SK-N-MC (cell line): ENCODE measurements around the gene PSMD13.
A peak's percentile ranks its signal among the peaks of the same experiment; 100 is the strongest.
"Not testable (repeated sequence)": the region's sequence is repeated elsewhere in the genome, so short reads cannot be mapped to it uniquely, and the experiment has no call there.

ENCODE experiments used
- DNase-seq: peaks from one replicate; pipeline ENCODE4 v3.0.0-alpha.2; 2011; ENCODE audit warnings: low read depth, low spot score
- H3K27ac ChIP-seq: fragments of 200-600 bp; sonication (generic); 2 replicates; pipeline ENCODE4 v1.5.1; 2016; ENCODE audit warnings: mixed run types
- H3K36me3 ChIP-seq: fragments of 200-600 bp; sonication (generic); 2 replicates; pipeline ENCODE4 v1.6.1; 2017; ENCODE audit warnings: antibody characterized with exemption, low read length, mixed read lengths; ENCODE audit not compliant: insufficient read depth
- H3K4me3 ChIP-seq: fragments of 200-600 bp; sonication (generic); 2 replicates; pipeline ENCODE4 v1.5.1; 2016
- H3K9ac ChIP-seq: fragments of 200-600 bp; sonication (generic); 2 replicates; pipeline ENCODE4 v1.8.0; 2017; ENCODE audit warnings: mixed run types, mixed read lengths; ENCODE audit not compliant: insufficient read length
- H3K9me3 ChIP-seq: fragments of 200-600 bp; sonication (generic); 2 replicates; pipeline ENCODE4 v1.6.1; 2017; ENCODE audit warnings: low read depth, mild to moderate bottlenecking, antibody characterized with exemption, low read length, moderate library complexity, mixed read lengths
- EZH2 ChIP-seq: fragments of 200-600 bp; sonication (generic); IDR thresholded peaks from one replicate; pipeline ENCODE4 v1.6.1; 2017; ENCODE audit warnings: antibody characterized with exemption
- FOXP2 ChIP-seq: optimal IDR thresholded peaks from 2 replicates; pipeline ENCODE3; 2011; ENCODE audit warnings: mild to moderate bottlenecking, moderate library complexity; ENCODE audit not compliant: insufficient read depth; ENCODE audit errors: extremely low read length, control extremely low read depth
- POLR2AphosphoS5 ChIP-seq: IDR thresholded peaks from 2 replicates; pipeline ENCODE4 v1.6.1; 2012; ENCODE audit warnings: mild to moderate bottlenecking, low read depth, low read length, borderline replicate concordance

The PSMD13 gene

DNA sequence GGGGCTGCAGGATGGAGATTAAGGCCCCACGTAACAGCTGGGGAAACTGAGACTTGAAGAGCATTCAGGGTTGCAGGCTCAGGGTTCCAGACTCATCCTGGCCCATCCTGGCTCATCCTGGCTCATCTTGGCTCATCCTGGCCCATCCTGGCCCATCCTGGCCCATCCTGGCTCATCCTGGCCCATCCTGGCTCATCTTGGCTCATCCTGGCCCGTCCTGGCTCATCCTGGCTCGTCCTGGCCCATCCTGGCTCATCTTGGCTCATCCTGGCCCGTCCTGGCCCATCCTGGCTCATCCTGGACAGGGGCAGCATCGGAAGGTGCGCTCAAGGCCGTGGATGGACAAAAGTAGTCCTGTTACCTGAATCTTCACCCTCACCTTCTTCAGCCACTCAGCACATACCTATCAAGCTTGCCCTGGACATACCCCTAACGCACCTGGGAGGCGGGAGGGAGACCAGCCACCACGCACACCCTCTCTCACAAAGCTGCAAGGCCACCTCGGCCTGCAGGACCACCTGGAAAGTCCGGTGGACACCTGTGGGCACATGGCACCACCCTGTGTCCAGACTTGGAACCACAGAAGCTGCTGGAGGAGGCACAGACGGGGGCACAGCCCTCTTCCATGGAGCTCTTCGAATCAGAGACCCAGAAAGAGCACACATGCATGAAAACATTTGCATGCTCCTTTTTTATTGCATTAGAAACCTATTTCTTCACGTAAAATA, 21.2 kb downstream of the PSMD13 start:
- Histone ChIP-seq H3K4me3 (no peak overlapping the region), H3K9me3 (no peaks in the 10 kb centered on the region), H3K36me3 (peaks cover 6% of the 10 kb centered on the region; the same call in 1 of the 2 replicates), H3K9ac (no peak overlapping the region), H3K27ac (no peak overlapping the region)
- TF ChIP-seq FOXP2 (no peak), POLR2AphosphoS5 (no peak), EZH2 (no peak)
- DNase-seq = no peak

DNA sequence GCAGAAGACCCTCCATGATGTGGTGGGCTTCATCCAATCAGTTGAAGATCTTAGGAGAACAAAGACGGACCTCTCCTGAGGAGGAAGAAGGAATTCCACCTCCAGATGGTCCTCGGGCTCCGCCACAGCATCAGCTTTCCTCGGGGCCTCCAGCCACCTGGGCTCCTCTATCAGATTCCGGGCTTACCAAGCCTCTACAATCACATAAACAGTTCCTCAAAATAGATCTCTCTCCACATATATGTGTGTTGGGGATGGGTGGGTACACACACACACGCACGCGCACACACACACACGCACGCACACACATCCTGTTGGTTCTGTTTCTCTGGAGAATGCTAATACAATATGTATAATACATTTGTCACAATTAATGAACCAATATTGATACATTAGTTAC, 22.6 kb downstream of the PSMD13 start:
- Histone ChIP-seq H3K9ac (no peak overlapping the region), H3K36me3 (no peaks in the 10 kb centered on the region), H3K27ac (no peak overlapping the region), H3K9me3 (no peaks in the 10 kb centered on the region), H3K4me3 (no peak overlapping the region)
- no peak for TF ChIP-seq FOXP2
- TF ChIP-seq EZH2 = no peak
- TF ChIP-seq POLR2AphosphoS5 = no peak
- DNase-seq = no peak

DNA sequence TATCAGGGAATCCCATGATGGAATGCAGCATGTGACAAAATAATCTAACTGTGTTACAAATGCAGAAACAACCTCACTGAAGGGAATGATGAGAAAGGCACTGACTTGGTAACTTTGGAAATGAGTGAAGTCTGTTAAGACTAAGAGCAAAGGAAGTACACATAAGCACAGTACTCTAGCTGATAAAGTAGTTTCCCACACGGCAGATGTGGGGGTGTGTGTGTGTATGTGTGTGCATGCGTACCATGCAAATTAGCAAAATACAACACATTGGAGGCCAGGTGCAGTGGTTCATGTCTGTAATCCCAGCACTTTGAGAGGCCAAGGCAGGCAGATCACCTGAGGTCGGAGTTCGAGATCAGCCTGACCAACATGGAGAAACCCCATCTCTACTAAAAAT, 24.8 kb downstream of the PSMD13 start:
- Histone ChIP-seq H3K9ac (no peak overlapping the region), H3K36me3 (no peaks in the 10 kb centered on the region), H3K9me3 (0 out of 2 replicates have a peak, but pooled peaks cover 2% of the 10 kb centered on the region), H3K4me3 (no peak overlapping the region), H3K27ac (no peak overlapping the region)
- no peak for DNase-seq
- no peak for TF ChIP-seq POLR2AphosphoS5
- TF ChIP-seq FOXP2 = no peak
- no peak for TF ChIP-seq EZH2

DNA sequence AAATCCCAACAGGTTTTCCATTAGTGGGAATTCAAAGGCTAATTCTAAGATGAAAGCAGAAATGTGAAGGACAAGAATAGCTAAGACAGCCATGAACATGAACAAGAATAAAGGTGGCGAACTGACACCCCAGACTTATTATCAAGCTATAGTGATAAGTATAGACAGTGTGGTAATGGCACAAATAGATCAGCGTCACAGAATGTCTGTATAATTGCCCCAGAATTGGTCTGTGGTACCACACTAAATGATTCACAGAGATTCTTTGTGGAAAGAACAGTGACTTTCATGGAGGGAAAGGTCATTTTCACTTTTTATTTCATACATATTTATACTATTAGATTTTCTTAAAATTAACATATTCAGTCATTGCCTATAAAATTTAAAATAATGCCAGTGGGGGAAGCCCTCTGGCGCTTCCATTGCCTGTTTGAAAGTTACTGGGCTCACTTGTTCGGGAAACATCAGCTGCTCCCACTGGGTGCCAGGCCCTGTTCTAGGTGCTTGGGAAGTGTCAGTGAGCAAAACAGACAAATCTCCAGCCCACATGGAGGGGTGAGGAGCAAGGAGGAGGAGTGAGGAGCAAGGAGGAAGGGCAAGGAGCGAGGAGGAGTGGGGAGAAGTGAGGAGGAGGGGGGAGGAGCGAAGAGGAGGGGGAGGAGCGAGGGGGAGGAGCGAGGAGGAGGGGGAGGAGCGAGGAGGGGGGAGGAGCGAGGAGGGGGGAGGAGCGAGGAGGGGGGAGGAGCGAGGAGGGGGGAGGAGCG, 30.1 kb downstream of the PSMD13 start:
- Histone ChIP-seq H3K9me3 (0 out of 2 replicates have a peak, but pooled peaks cover 2% of the 10 kb centered on the region), H3K36me3 (no peaks in the 10 kb centered on the region), H3K4me3 (no peak overlapping the region), H3K27ac (no peak overlapping the region), H3K9ac (no peak overlapping the region)
- DNase-seq = no peak
- TF ChIP-seq EZH2 (no peak), FOXP2 (no peak), POLR2AphosphoS5 (no peak)

DNA sequence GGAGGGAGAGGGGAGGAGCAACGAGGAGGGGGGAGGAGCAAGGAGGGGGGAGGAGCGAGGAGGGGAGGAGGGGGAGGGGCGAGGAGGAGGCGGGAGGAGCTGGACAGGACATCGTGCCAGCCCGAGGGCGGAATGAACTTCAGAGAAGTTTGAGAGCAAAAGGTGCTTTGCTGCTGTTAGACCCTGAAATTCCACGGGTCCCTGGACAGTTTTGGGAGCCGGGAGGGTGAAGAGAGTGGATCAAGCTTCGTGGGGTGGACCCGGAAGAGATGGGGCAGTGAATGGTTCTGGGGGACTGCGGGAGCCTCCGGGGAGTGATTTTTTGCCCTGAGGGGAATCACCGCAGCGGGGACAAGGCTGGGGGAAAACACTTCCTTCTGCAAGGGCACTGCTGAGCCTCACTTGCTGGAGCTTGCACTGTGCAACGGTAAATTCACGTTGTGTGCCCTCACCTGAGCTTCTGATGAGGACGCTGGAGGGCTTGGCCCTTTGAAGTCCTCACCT, 30.8 kb downstream of the PSMD13 start:
- H3K36me3 ChIP-seq = no peaks in the 10 kb centered on the region
- H3K27ac ChIP-seq = no peak overlapping the region
- H3K4me3 ChIP-seq = 0 out of 2 replicates have a peak overlapping the region, but pooled peaks have one; percentile 12
- no peak overlapping the region for H3K9ac ChIP-seq
- TF ChIP-seq POLR2AphosphoS5 (no peak), EZH2 (no peak), FOXP2 (no peak)
- no peak for DNase-seq
- H3K9me3 ChIP-seq = 0 out of 2 replicates have a peak, but pooled peaks cover 2% of the 10 kb centered on the region

DNA sequence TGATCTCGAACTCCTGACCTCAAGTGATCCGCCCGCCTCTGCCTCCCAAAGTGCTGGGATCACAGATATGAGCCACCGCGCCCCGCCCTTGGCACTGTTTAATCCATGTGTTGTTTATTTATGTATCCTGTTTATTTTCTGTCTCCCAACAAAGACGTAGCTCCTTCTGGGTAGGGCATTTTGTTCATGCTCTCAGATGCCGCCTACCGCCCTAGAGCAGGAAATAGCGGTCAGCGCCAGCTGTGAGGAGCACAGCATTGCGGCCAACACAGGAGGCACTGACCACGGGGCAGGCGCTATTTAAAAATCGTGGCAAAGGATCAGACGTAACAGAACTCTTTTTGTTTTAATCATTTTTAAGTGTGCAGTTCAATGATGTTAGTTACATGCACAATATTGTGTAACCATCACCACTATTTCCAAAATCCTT, 32.0 kb downstream of the PSMD13 start:
- not testable (repeated sequence) for H3K4me3 ChIP-seq, H3K36me3 ChIP-seq, H3K9ac ChIP-seq, H3K9me3 ChIP-seq, DNase-seq, H3K27ac ChIP-seq

DNA sequence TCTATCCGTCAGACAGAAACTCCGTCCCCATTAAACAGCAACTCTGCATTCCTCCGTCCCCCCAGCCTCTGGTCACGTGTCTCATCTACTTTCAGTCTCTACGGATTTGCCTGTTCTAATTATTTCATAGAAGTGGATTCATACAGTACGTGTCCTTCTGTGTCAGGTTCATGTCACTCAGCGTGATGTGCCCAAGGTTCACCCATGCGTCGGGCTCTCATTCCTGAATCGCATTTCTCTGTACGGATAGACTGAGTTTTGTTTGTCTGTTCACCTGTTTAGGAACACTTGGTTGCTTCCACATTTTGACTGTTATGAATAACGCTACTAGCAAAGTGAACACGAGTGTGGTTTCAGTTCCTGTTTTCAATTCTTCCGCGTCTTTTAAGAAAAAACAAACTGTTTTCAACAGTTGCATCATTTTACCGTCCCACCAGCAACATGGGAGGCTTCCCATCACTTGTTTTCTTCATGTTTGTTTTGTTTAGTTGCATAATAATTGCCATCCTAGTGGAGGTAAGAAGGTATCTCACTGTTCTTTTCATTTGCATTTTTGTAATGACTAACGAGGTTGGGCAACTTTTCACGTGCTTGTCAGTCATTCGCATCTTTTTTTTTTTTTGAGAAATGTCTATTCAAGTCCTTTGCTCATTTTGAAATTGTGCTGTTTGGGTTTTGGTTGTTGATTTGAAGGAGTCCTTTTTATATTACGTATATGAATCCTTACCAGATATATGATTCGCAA, 32.5 kb downstream of the PSMD13 start:
- TF ChIP-seq EZH2 = no peak
- no peak for TF ChIP-seq FOXP2
- 0 out of 2 replicates have a peak, but pooled peaks cover 2% of the 10 kb centered on the region for H3K9me3 ChIP-seq
- H3K4me3 ChIP-seq = no peak overlapping the region
- no peak overlapping the region for H3K9ac ChIP-seq
- H3K36me3 ChIP-seq = no peaks in the 10 kb centered on the region
- H3K27ac ChIP-seq = no peak overlapping the region
- DNase-seq = no peak
